KBM-7 (cell line): ENCODE measurements around the gene LTBP1.

Experiments
- DNase-seq: peaks from one replicate; pipeline ENCODE4 v3.0.0-alpha.2; 2015
- in situ Hi-C: fragments of 300-500 bp; cut with MboI; formaldehyde crosslinking; loops from 2 replicates; pipeline ENCODE4 v1.14.3; 2020; ENCODE audit warnings: low sequenced_read_pairs, low pct_unique_long_range_greater_than_20kb, mixed read lengths

The LTBP1 gene

DNA sequence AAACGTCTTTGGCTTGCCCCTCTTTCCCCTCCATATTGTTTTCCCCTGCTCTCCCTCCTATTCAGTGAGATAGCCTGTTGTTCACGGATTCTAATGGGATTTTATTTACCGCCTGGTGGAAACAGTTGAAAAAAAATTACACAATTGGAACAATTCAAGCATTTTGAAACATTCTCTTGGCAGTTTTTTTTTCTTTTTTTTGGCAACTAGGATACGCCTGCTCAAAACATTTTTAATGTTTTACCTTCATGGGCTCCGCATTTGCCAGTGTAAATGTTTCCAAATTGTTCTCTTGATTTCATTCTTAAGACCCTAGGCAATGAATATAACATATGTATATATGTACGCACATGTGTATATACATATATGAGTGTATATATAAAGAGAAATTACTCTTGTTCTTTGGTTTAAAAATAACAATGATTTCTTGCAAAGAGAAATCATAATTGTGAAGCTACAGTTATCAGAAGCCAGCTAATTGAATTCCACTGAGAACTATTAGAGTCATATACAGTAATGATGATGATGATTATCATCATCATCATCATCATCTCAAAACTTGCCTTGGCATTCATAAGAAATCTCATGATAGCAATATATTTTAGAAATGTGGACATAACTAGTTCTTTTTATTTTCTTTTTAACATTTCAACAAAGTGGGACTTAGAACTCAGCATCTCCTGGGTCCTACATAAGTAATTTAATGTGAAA is 146.7 kb downstream of the LTBP1 start:
- in situ Hi-C loops: no loop called here
- no peak for DNase-seq

- in situ Hi-C loops: no loop called here
- DNase-seq: no peak
Measured at GRCh38 chr2:33094303-33094702, 147.6 kb downstream of the LTBP1 start.

GRCh38 chr2:33099989-33100388 is 153.2 kb downstream of the LTBP1 start:
- in situ Hi-C loops: no loop called here
- DNase-seq: no peak

GRCh38 chr2:33100921-33101320 is 154.2 kb downstream of the LTBP1 start:
- DNase-seq: no peak
- in situ Hi-C loops: no loop called here

DNA sequence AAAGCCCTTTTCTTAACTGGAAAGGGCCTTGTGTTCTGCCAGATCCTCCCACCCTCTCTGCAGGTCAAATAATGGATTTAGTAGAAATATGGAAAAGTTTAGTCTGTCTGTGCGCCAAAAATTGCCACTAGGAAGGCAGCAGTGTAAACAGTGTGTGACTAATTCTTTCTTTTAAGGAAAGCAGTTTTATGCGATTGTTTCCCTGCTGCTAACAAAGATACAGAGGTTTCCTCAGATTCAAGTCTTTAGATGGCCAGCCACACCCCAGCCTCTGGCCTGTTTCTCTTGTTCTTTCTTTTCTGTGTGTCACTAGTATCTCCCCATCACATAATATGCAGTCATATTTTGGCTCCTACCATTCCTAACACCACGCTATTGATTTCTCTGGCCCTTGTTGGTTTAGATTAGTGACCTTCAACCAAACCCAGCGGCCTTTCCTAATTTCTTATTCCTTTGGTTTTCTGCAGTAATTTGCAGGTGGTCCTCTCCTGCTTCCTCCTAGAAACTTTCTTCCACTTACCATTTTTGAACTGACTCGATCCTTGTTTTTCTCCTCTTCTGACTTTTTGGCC is 157.4 kb downstream of the LTBP1 start:
- in situ Hi-C loops: no loop called here

GRCh38 chr2:33104726-33105125 is 158.0 kb downstream of the LTBP1 start:
- in situ Hi-C loops: no loop called here
- DNase-seq: no peak

More for the DNA sequence above, 157.4 kb downstream of the LTBP1 start:
- no peak for DNase-seq

- DNase-seq: no peak
- in situ Hi-C loops: no loop called here
Measured at GRCh38 chr2:33106115-33106514, 159.4 kb downstream of the LTBP1 start.

DNA sequence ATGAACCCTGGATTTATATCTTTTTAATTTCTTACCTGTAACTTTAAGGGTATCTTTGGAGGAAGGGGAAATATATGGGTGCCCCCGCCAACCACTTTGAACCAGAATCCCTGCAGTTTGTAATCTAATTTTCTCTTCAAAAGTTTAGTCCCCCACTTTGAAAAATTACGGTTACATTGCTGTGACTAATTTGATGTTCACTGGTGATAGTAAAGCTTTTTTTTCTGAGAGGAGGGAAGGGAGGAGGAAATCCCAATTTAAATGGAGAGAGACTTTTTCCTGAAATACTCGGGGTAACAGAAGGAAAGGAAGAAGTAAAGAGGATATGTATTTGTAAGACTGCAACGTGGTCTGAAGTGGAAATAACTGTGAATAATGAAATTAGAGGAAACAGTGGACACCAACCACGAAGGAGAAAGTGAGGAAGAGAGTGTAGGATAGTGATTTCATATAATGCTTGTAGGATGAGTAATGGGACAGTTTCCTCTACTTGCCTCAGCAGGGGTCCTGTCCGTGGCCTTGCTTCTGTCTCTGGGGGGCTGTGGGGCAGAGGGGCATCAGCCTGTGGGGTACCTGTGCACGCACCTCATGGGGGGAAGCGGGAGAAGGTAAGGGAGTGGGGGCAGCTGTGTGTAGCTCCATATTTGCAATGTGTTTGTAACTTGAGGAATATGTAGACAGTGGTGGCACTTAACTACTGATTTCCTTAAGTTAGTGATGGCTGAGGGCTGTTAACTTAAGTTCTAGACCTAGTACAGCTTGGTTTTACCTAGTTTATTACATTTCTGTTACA is 161.1 kb downstream of the LTBP1 start:
- no peak for DNase-seq
- in situ Hi-C loops: no loop called here

- in situ Hi-C loops: no loop called here
Measured at GRCh38 chr2:33108483-33109443, 162.0 kb downstream of the LTBP1 start.

GRCh38 chr2:33110461-33110860 is 163.7 kb downstream of the LTBP1 start:
- in situ Hi-C loops: no loop called here

More at GRCh38 chr2:33108483-33109443, 162.0 kb downstream of the LTBP1 start:
- no peak for DNase-seq

GRCh38 chr2:33111002-33111446 is 164.3 kb downstream of the LTBP1 start:
- DNase-seq: no peak
- in situ Hi-C loops: no loop called here

More at GRCh38 chr2:33110461-33110860, 163.7 kb downstream of the LTBP1 start:
- no peak for DNase-seq

DNA sequence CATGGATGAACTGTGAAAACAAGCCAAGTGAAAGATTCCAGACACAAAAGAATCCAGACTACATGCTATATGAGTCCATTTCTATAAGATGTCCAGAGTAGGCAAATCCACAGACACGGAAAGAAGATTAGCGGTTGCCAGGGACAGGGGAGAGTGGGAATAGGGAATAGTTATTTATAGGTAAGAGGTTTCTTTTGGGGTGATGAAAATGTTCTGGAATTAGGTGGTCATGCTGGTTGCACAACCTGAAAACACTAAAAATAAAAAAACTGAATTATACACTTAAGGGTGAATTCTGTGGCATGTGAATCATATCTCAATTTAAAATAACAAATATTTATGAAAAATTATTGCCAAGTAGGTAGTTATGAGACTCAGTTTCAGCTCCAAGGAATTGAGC is 168.4 kb downstream of the LTBP1 start:
- DNase-seq: no peak
- in situ Hi-C loops: no loop called here

DNA sequence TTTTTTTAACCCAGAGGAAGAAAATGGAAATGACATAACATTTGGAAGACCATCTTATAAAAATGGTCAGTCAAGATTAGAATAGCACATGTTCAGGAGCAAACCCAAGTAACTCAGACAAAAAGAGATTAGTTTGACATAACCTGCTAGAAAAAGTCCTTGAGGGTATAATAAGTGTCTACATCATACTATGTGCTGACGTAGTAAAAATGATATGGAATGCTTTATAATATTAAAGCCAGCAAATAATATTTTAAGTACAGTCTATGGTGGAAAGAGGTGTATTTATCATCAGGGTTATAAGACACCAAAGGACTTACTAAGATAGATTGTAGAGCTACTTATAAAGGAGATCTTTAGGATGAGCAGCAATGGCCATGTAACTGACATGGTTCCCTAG is 169.0 kb downstream of the LTBP1 start:
- in situ Hi-C loops: no loop called here
- DNase-seq: no peak

DNA sequence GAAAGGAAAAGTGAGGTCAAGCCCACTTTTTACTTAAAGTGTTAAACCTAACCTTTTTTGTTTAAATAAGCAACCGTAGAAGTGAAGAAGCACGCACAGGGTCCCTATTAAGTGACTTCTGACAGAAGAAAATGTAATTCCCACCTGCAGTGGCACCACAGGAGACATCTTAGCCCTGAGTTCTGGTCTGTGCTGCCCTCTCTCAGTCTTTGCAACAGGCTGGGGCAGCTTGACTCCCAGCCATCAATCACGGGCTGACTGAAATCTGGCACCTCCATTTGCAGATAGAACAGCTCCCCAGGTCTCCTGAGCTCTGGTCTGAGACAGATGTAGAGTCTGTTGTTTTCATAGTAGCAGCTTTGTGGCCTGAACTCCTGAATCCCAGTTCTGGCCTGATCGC is 170.0 kb downstream of the LTBP1 start:
- DNase-seq: no peak
- in situ Hi-C loops: no loop called here

DNA sequence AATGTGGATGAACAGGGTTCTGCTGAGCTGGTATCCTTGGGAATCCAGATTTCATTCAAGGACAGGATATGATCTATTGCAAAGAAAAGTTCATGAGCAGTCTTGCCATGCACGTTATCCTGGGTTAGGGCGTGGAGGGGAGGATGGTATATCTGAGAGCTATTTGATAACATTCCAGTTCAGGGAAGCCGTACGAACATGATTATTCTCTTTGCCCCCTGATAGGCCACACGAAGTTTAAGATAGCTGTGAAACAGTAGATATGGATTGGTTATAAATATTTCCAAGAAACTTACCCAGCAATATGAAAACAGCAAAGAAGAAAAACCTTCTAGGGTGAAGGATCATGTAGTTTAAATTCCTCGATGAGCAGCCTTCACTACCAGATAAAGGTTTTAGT is 171.9 kb downstream of the LTBP1 start:
- DNase-seq: no peak
- in situ Hi-C loops: no loop called here

GRCh38 chr2:33121416-33121815 is 174.7 kb downstream of the LTBP1 start:
- in situ Hi-C loops: no loop called here
- DNase-seq: no peak

DNA sequence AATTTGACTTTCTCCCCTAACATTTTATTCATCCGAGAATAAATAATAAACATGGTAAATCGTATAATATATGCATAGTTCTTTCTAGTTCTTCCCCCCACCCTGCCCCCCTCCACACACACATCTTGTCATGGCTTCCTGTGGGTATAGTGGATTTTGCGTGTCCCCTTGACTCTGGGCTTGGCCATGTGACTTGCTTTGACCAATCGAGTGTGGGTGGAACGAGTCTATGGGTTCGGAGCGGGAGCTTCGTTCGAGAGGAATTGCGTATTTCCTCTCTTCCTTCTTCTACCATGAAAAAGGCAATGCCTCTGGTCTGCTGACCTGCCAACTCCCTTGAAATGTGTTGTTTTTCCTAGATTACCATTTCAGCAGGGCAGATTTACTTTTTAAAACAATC is 175.2 kb downstream of the LTBP1 start:
- in situ Hi-C loops: no loop called here

GRCh38 chr2:33122726-33123125 is 176.0 kb downstream of the LTBP1 start:
- in situ Hi-C loops: no loop called here
- DNase-seq: no peak

More for the DNA sequence above, 175.2 kb downstream of the LTBP1 start:
- no peak for DNase-seq

- DNase-seq: no peak
- in situ Hi-C loops: no loop called here
Measured at GRCh38 chr2:33123216-33123615, 176.5 kb downstream of the LTBP1 start.
